HL-60 (cell line): ENCODE results near the gene ZNF575.

ENCODE experiments used
- DNase-seq, 2 experiments: peaks; one replicate each; pipeline ENCODE4 v3.0.0-alpha.2; 2010 to 2020; ENCODE audit warnings: low read depth in 1 of 2, low spot score in 1 of 2
- H3K27ac ChIP-seq: fragments of 250-450 bp; sonication (Bioruptor Pico); replicated peaks from 2 replicates; pipeline ENCODE4 v1.5.1; 2020; ENCODE audit warnings: mild to moderate bottlenecking, moderate library complexity
- H3K27me3 ChIP-seq: fragments of 250-450 bp; sonication (Bioruptor Pico); 2 replicates; pipeline ENCODE4 v1.5.1; 2021; ENCODE audit warnings: mild to moderate bottlenecking, moderate library complexity; ENCODE audit not compliant: insufficient read depth, poor library complexity, severe bottlenecking
- H3K4me3 ChIP-seq: replicated peaks from 2 replicates; pipeline ENCODE4 v1.5.1; 2011; ENCODE audit warnings: mild to moderate bottlenecking, control low read depth, low read length; ENCODE audit not compliant: insufficient read depth
- CTCF ChIP-seq: IDR thresholded peaks from one replicate; pipeline ENCODE4 v1.5.1; 2011; ENCODE audit warnings: low read length, control low read depth, inconsistent platforms; ENCODE audit not compliant: insufficient read depth
- GABPA ChIP-seq: IDR thresholded peaks from 2 replicates; pipeline ENCODE4 v1.6.1; 2012; ENCODE audit warnings: low read depth
- POLR2AphosphoS5 ChIP-seq: IDR thresholded peaks from 2 replicates; pipeline ENCODE4 v1.6.1; 2012; ENCODE audit warnings: low read depth
- SPI1 ChIP-seq: IDR thresholded peaks from 2 replicates; pipeline ENCODE4 v1.6.1; 2012; ENCODE audit warnings: low read depth, mild to moderate bottlenecking, borderline replicate concordance
- TF ChIP-seq, protein P1 (sequence below): IDR thresholded peaks from 2 replicates; pipeline ENCODE4 v1.6.1; 2012; ENCODE audit warnings: low read depth; ENCODE audit not compliant: insufficient replicate concordance

The ZNF575 gene

GRCh38 chr19:43562226-43562697 lies 29.3 kb downstream of the ZNF575 start:
- no peaks in the 10 kb centered on the region for H3K27me3 ChIP-seq
- peak in 1 of 2 experiments; percentile 55 for DNase-seq
- H3K27ac ChIP-seq = peak overlapping the region; percentile 81
- no peak for TF ChIP-seq CTCF
- TF ChIP-seq, protein P1, sequence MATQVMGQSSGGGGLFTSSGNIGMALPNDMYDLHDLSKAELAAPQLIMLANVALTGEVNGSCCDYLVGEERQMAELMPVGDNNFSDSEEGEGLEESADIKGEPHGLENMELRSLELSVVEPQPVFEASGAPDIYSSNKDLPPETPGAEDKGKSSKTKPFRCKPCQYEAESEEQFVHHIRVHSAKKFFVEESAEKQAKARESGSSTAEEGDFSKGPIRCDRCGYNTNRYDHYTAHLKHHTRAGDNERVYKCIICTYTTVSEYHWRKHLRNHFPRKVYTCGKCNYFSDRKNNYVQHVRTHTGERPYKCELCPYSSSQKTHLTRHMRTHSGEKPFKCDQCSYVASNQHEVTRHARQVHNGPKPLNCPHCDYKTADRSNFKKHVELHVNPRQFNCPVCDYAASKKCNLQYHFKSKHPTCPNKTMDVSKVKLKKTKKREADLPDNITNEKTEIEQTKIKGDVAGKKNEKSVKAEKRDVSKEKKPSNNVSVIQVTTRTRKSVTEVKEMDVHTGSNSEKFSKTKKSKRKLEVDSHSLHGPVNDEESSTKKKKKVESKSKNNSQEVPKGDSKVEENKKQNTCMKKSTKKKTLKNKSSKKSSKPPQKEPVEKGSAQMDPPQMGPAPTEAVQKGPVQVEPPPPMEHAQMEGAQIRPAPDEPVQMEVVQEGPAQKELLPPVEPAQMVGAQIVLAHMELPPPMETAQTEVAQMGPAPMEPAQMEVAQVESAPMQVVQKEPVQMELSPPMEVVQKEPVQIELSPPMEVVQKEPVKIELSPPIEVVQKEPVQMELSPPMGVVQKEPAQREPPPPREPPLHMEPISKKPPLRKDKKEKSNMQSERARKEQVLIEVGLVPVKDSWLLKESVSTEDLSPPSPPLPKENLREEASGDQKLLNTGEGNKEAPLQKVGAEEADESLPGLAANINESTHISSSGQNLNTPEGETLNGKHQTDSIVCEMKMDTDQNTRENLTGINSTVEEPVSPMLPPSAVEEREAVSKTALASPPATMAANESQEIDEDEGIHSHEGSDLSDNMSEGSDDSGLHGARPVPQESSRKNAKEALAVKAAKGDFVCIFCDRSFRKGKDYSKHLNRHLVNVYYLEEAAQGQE = no peak
- TF ChIP-seq GABPA = no peak
- no peak overlapping the region for H3K4me3 ChIP-seq

DNA sequence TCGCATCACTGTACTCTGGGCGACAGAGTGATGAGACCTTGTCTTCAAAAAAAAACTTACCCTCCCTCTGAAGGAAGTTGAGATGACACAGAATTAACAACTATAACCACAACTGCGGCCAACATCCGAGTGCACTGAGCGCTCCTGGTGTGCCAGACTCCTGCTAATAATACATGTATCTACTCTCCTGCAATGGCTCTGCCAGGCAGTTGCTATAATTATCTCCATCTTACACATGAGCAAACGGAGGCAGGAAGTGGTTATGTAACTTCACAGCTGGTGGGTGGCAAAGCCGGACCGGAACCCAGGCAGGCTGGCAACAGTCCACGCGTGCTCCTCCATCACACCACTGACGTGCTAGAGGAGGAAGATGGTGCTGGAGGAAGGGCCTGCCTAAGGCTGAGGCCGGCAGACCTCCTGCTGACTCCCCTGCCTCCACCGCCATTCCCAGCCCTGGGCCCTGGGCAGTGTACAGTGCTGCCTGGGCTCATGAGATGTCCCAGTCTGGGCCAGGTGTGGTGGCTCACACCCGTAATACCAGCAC lies 29.8 kb downstream of the ZNF575 start:
- H3K27ac ChIP-seq = peak overlapping the region; percentile 81
- TF ChIP-seq, protein P1 = no peak
- TF ChIP-seq SPI1 = peak; percentile 50; the same call in 1 of the 2 replicates
- TF ChIP-seq CTCF = no peak
- peak; percentile 97 for TF ChIP-seq POLR2AphosphoS5
- peak; percentile 50 for TF ChIP-seq GABPA
- DNase-seq = peak; percentile 94 to 97
- H3K4me3 ChIP-seq = no peak overlapping the region
- H3K27me3 ChIP-seq = no peaks in the 10 kb centered on the region

GRCh38 chr19:43563816-43564457 lies 30.9 kb downstream of the ZNF575 start:
- H3K27ac ChIP-seq = peak overlapping the region; percentile 81
- TF ChIP-seq, protein P1 = no peak
- no peak for TF ChIP-seq CTCF
- no peak for TF ChIP-seq POLR2AphosphoS5
- no peak for TF ChIP-seq SPI1
- no peak for TF ChIP-seq GABPA
- peak in 1 of 2 experiments; percentile 25 for DNase-seq
- H3K27me3 ChIP-seq = no peaks in the 10 kb centered on the region
- H3K4me3 ChIP-seq = no peak overlapping the region
